HepG2 (cell line): ENCODE data around the gene UBR3. TPM values are rescaled to one million over a fixed set of nuclear protein-coding genes. Genes with fewer than 3 reads are reported as not detected.
A peak's percentile ranks its signal among the peaks of the same experiment; 100 is the strongest.

ENCODE experiments used
- ATAC-seq: fragments of 200-7000 bp; cut with Tn5 transposase; 3 replicates; pipeline ENCODE4 v1.9.1; 2020; ENCODE audit warnings: mild to moderate bottlenecking, moderate library complexity
- BruUV-seq: library from RNA; stranded (reverse); fragments of 400-500 nt; replicated peaks from 2 replicates; lab custom pipeline; 2021; lab: Mats Ljungman, UMichigan
- CTCF ChIA-PET: fragments of 300-600 bp; formaldehyde crosslinking; extraction: SDS; loops from one replicate; lab custom pipeline; 2021; ENCODE audit warnings: low total read pairs, inconsistent platforms, low intra/inter-chr PET ratio; lab: Yijun Ruan, JAX
- POLR2A ChIA-PET: fragments of 350-600 bp; sonication (Branson Sonifier 250); formaldehyde crosslinking; loops from one replicate; lab custom pipeline; 2020; ENCODE audit warnings: antibody characterized with exemption, inconsistent platforms; lab: Yijun Ruan, JAX
- DNase-seq: peaks from one replicate; pipeline ENCODE4 v3.0.0-alpha.2; 2015; ENCODE audit warnings: low spot score
- FAIRE-seq: peaks from 3 replicates; lab custom pipeline; 2011; peaks lifted over from hg19 to GRCh38; lab: Jason Lieb, UNC
- H2AFZ ChIP-seq: one replicate; pipeline ENCODE4 v1.6.1; 2011; ENCODE audit warnings: low read length, inconsistent platforms
- H3K27ac ChIP-seq: fragments of 300-600 bp; 3 replicates; pipeline ENCODE4 v1.8.0; 2011; ENCODE audit warnings: mixed run types, mild to moderate bottlenecking, mixed read lengths, low read length, inconsistent platforms; ENCODE audit not compliant: insufficient read depth; ENCODE audit errors: extremely low read length
- H3K27me3 ChIP-seq, 2 experiments: fragments of 200-600 bp in 1 of 2; 2 replicates in 1 of 2; 3 replicates in 1 of 2; pipeline versions ENCODE4 v1.6.0 to v1.8.0; 2011; ENCODE audit warnings: low read length in 2 of 2, mild to moderate bottlenecking in 2 of 2, moderate library complexity in 2 of 2, inconsistent platforms in 1 of 2; ENCODE audit not compliant: insufficient read depth in 2 of 2, control insufficient read depth in 1 of 2
- H3K36me3 ChIP-seq, 2 experiments: fragments of 200-600 bp in 1 of 2; replicated peaks in 1 of 2; 2 replicates in 1 of 2; 3 replicates in 1 of 2; pipeline versions ENCODE4 v1.5.1 to v1.8.0; 2011; ENCODE audit warnings: low read length in 2 of 2, inconsistent platforms in 1 of 2; ENCODE audit not compliant: insufficient read depth in 2 of 2, control insufficient read depth in 1 of 2
- H3K4me1 ChIP-seq: 2 replicates; pipeline ENCODE4 v1.5.1; 2012; ENCODE audit warnings: low read length, inconsistent platforms; ENCODE audit not compliant: insufficient read depth
- H3K4me2 ChIP-seq: 2 replicates; pipeline ENCODE4 v1.6.0; 2011; ENCODE audit warnings: low read depth, low read length, inconsistent platforms
- H3K4me3 ChIP-seq, 3 experiments: fragments of 200-600 bp in 1 of 3; sonication (generic), shearing (Covaris generic) in 1 of 3; replicated peaks in 1 of 3; 2 replicates each; pipeline ENCODE4 v1.5.1; 2011 to 2016; ENCODE audit warnings: low read length in 3 of 3, inconsistent platforms in 2 of 3, low read depth in 2 of 3, mild to moderate bottlenecking in 2 of 3, control low read depth in 1 of 3, mixed read lengths in 1 of 3; ENCODE audit not compliant: insufficient read depth in 1 of 3
- H3K79me2 ChIP-seq: one replicate; pipeline ENCODE4 v1.6.1; 2011; ENCODE audit warnings: low read length, inconsistent platforms; ENCODE audit not compliant: insufficient read depth
- H3K9ac ChIP-seq: 2 replicates; pipeline ENCODE4 v1.6.0; 2011; ENCODE audit warnings: mild to moderate bottlenecking, low read depth, low read length, inconsistent platforms; ENCODE audit not compliant: insufficient read depth
- H3K9me3 ChIP-seq: 2 replicates; pipeline ENCODE4 v1.5.1; 2012; ENCODE audit warnings: mild to moderate bottlenecking, low read length
- H4K20me1 ChIP-seq: 2 replicates; pipeline ENCODE4 v1.6.0; 2011; ENCODE audit warnings: inconsistent platforms, mild to moderate bottlenecking, low read length, moderate library complexity; ENCODE audit not compliant: insufficient read depth
- BCLAF1 ChIP-seq: fragments of 450-650 bp; IDR thresholded peaks from 2 replicates; pipeline ENCODE4 v1.6.1; 2017; ENCODE audit warnings: mild to moderate bottlenecking
- POGZ ChIP-seq: sonication (generic); formaldehyde crosslinking; IDR thresholded peaks from 2 replicates; pipeline ENCODE4 v1.4.0; 2020; ENCODE audit warnings: mild to moderate bottlenecking, missing genetic modification reagents
- POLR2AphosphoS5 ChIP-seq: IDR thresholded peaks from 2 replicates; pipeline ENCODE4 v1.6.1; 2012; ENCODE audit warnings: low read depth, low read length
- YY1 ChIP-seq: IDR thresholded peaks from 2 replicates; pipeline ENCODE4 v1.6.1; 2011; ENCODE audit warnings: low read length, low read depth, moderate library complexity, mild to moderate bottlenecking; ENCODE audit not compliant: insufficient read depth, insufficient replicate concordance
- ZNF414 ChIP-seq: sonication (generic); formaldehyde crosslinking; IDR thresholded peaks from 2 replicates; pipeline ENCODE4 v1.5.0; 2020; ENCODE audit warnings: missing genetic modification reagents
- WGBS: methylation state at CpG from one replicate; pipeline ENCODE4 v1.1.6; 2017; ENCODE audit warnings: low lambda C conversion rate; 5-methylcytosine and 5-hydroxymethylcytosine counted together
- in situ Hi-C: cut with HindIII; loops from 2 replicates; pipeline ENCODE4 v1.10.0; 2017; ENCODE audit warnings: low pct_unique_long_range_greater_than_20kb; ENCODE audit not compliant: extremely low pct_ligation_motif_present
- intact Hi-C: fragments of 100-400 bp; cut with micrococcal nuclease; formaldehyde crosslinking; loops from one replicate; pipeline ENCODE4 v1.10.0; 2022; ENCODE audit not compliant: unreplicated experiment
- polyA plus RNA-seq, 8 experiments: library from polyadenylated mRNA; depleted of rRNA in 3 of 8; stranded (reverse) in 7 of 8; unstranded in 1 of 8; fragments of >200 nt; fragmentation: Illumina TruSeq in 4 of 8; extraction: Trizol in 4 of 8; gene quantifications; 2 replicates each; pipeline versions ENCODE4 v1.2.1 to v1.2.3, GENCODE V29; 2011 to 2016; ENCODE audit warnings: low read depth in 4 of 8, missing spikeins in 1 of 8, mixed read lengths in 1 of 8; ENCODE audit not compliant: insufficient read depth in 1 of 8
- total RNA-seq, 5 experiments: library from RNA; depleted of rRNA; stranded (reverse); fragments of >200 nt; fragmentation: Illumina TruSeq; extraction: Trizol; gene quantifications; 2 replicates each; pipeline ENCODE4 v1.2.3, GENCODE V29; 2016; ENCODE audit warnings: low read depth in 1 of 5

UBR3 gene
- total and polyA plus RNA-seq, 2 of the 13 experiments (the other 11 are each of a cell fraction or from before 2014, with no cell fraction given), result 15.1 to 28.0 TPM

- no peaks in the 10 kb centered on the region for H3K79me2 ChIP-seq
- no peaks in the 10 kb centered on the region for H3K4me1 ChIP-seq
- intact Hi-C loops (no loop called here), in situ Hi-C loops (no loop called here)
- BruUV-seq, result TSS peak; percentile 20
- no peaks in the 10 kb centered on the region for H4K20me1 ChIP-seq
- no peaks in the 10 kb centered on the region for H3K27me3 ChIP-seq
- no peak overlapping the region for H3K4me3 ChIP-seq
- no peak overlapping the region for H3K9ac ChIP-seq
- 99% methylated on average over 2 of the region's 2 CpGs for WGBS
- H2AFZ ChIP-seq, result no peak overlapping the region
- ATAC-seq, result no peak
- H3K4me2 ChIP-seq, result no peak overlapping the region
- H3K36me3 ChIP-seq, result peaks cover 1 to 18% of the 10 kb centered on the region in 2 experiments; a peak in 4 of 5 replicates
- no peaks in the 10 kb centered on the region for H3K9me3 ChIP-seq
- CTCF ChIA-PET, result no interaction called here
- DNase-seq, result no peak
- TF ChIP-seq POGZ (CRISPR knock-in tag), result no peak
- no peak for TF ChIP-seq ZNF414 (CRISPR knock-in tag)
- TF ChIP-seq POLR2AphosphoS5, result no peak
- no peak for TF ChIP-seq YY1
- no peak for TF ChIP-seq BCLAF1
- POLR2A ChIA-PET, result no interaction called here
- no peak overlapping the region for H3K27ac ChIP-seq
- no peak for FAIRE-seq
Observed at GRCh38 chr2:170025223-170025622, 198.0 kb downstream of the UBR3 start.
